ENCODE results near the gene ARSA.
"Not testable (repeated sequence)": the region's sequence is repeated elsewhere in the genome, so short reads cannot be mapped to it uniquely, and the experiment has no call there.

Gene ARSA

DNA sequence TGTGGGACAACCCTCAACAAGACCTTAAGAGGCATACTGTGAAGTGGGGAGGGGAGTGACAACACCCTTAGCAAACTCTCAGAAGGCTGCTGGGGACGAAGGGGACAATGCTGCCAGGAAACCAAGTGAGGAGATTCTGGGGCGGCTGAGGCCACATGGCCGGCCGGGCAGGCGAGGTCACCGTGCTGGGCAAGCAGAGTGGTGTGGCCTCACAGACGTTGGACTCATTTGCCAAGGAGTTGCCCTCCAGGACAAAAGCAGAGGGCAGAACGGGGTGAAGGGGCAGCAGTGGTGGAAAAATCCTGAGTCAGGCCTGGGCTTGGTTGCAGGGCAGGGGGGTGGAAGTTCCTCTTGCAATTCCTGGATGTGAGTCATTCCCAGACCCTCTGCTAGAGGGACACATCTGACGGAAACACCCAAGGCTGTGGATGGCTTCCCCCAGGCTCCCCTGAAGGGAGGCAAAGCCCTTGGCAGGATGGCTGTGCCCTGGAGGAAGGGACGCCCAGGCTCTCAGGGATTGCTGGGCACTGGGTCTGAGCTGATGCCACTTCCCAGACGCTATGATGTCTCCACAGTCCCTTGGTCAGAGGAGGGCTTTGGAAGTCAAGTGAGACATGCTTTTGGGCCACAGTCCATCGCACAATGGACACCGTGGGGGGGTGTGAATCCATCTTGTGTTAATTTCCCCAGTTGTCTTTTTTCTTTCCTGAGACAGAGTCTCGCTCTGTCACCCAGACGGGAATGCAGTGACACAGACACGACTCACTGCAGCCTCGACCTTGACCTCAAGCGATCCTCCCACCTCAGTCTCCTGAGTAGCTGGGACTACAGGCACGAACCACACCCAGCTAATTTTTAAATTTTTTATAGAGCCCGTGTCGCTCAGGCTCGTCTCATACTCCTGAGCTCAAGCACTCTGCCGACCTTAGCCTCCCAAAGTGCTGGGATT is 28.4 kb upstream of the ARSA start:
- H3K27me3 ChIP-seq (ENCODE audit: insufficient read depth, low read depth) = no peaks in the 10 kb centered on the region
- no peak overlapping the region for H2AFZ ChIP-seq (ENCODE audit: low read depth)
- TF ChIP-seq, protein P1, sequence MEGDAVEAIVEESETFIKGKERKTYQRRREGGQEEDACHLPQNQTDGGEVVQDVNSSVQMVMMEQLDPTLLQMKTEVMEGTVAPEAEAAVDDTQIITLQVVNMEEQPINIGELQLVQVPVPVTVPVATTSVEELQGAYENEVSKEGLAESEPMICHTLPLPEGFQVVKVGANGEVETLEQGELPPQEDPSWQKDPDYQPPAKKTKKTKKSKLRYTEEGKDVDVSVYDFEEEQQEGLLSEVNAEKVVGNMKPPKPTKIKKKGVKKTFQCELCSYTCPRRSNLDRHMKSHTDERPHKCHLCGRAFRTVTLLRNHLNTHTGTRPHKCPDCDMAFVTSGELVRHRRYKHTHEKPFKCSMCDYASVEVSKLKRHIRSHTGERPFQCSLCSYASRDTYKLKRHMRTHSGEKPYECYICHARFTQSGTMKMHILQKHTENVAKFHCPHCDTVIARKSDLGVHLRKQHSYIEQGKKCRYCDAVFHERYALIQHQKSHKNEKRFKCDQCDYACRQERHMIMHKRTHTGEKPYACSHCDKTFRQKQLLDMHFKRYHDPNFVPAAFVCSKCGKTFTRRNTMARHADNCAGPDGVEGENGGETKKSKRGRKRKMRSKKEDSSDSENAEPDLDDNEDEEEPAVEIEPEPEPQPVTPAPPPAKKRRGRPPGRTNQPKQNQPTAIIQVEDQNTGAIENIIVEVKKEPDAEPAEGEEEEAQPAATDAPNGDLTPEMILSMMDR (conservative IDR thresholded peaks at IDR 0.05; ENCODE audit: low read depth, low read length) = no peak
- no peaks in the 10 kb centered on the region for H3K36me3 ChIP-seq (ENCODE audit: insufficient read depth)
- no peaks in the 10 kb centered on the region for H3K79me2 ChIP-seq (ENCODE audit: insufficient read depth, low read depth)
- no peaks in the 10 kb centered on the region for H4K20me1 ChIP-seq (ENCODE audit: insufficient read depth)
- H3K4me1 ChIP-seq (ENCODE audit: low read depth, poor library complexity, severe bottlenecking) = no peaks in the 10 kb centered on the region
- no peak overlapping the region for H3K4me3 ChIP-seq (IDR thresholded peaks at IDR 0.05; ENCODE audit: insufficient read depth, low read depth, low read length)
- no peak overlapping the region for H3K4me2 ChIP-seq
- H3K9ac ChIP-seq = no peak overlapping the region
- no peak overlapping the region for H3K27ac ChIP-seq

DNA sequence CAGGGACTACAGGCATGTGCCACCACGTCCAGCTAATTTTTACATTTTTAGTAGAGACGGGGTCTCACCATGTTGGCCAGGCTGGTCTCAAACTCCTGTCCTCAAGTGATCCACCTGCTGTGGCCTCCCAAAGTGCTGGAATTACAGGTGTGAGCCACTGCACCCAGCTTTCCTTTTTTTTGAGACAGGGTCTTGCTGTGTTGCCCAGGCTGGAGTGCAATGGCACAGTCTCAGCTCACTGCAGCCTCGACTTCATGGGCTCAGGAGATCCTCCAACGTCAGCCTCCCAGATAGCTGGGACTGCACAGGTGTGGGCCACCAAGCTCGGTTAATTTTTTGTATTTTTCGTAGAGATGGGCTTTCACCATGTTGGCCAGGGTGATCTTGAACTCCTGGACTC is 26.7 kb upstream of the ARSA start:
- H3K36me3 ChIP-seq (ENCODE audit: insufficient read depth); H3K4me1 ChIP-seq (ENCODE audit: low read depth, poor library complexity, severe bottlenecking); H4K20me1 ChIP-seq (ENCODE audit: insufficient read depth): not testable (repeated sequence)

DNA sequence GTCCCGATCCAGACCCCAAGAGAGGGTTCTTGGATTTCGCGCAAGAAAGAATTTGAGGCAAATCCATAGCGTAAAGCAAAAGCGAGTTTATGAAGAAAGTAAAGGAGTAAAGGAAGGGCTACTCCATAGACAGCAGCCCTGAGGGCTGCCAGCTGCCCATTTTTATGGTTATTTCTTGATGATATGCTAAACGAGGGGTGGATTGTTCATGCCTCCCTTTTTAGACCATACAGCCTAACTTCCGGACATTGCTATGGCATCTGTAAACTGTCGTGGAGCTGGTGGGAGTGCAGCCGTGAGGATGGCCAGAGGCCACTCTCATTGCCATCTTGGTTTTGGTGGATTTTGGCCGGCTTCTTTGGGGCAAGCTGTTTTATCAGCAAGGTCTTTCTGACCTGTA is 25.3 kb upstream of the ARSA start:
- Histone ChIP-seq H2AFZ (ENCODE audit: low read depth) (no peak overlapping the region), H3K4me1 (ENCODE audit: low read depth, poor library complexity, severe bottlenecking) (no peaks in the 10 kb centered on the region), H3K27me3 (ENCODE audit: insufficient read depth, low read depth) (no peaks in the 10 kb centered on the region), H3K36me3 (ENCODE audit: insufficient read depth) (no peaks in the 10 kb centered on the region), H4K20me1 (ENCODE audit: insufficient read depth) (no peaks in the 10 kb centered on the region), H3K4me2 (no peak overlapping the region), H3K9ac (no peak overlapping the region), H3K79me2 (ENCODE audit: insufficient read depth, low read depth) (no peaks in the 10 kb centered on the region), H3K4me3 (IDR thresholded peaks at IDR 0.05; ENCODE audit: insufficient read depth, low read depth, low read length) (no peak overlapping the region), H3K27ac (no peak overlapping the region)
- TF ChIP-seq, protein P1 (conservative IDR thresholded peaks at IDR 0.05; ENCODE audit: low read depth, low read length) = no peak

More for the DNA sequence above, 26.7 kb upstream of the ARSA start:
- not testable (repeated sequence) for H3K4me2 ChIP-seq; H3K79me2 ChIP-seq (ENCODE audit: insufficient read depth, low read depth); H3K4me3 ChIP-seq (IDR thresholded peaks at IDR 0.05; ENCODE audit: insufficient read depth, low read depth, low read length); H2AFZ ChIP-seq (ENCODE audit: low read depth); H3K9ac ChIP-seq; H3K27ac ChIP-seq; H3K27me3 ChIP-seq (ENCODE audit: insufficient read depth, low read depth)

DNA sequence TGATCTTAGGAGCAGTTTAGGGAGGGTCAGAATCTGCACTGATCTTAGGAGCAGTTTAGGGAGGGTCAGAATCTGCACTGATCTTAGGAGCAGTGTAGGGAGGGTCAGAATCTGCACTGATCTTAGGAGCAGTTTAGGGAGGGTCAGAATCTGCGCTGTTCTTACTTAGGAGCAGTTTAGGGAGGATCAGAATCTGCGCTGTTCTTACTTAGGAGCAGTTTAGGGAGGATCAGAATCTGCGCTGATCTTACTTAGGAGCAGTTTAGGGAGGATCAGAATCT is 15.8 kb upstream of the ARSA start:
- not testable (repeated sequence) for H3K4me2 ChIP-seq; H3K4me3 ChIP-seq (IDR thresholded peaks at IDR 0.05; ENCODE audit: insufficient read depth, low read depth, low read length); H4K20me1 ChIP-seq (ENCODE audit: insufficient read depth); H3K9ac ChIP-seq; H3K79me2 ChIP-seq (ENCODE audit: insufficient read depth, low read depth); H3K36me3 ChIP-seq (ENCODE audit: insufficient read depth); H2AFZ ChIP-seq (ENCODE audit: low read depth); H3K4me1 ChIP-seq (ENCODE audit: low read depth, poor library complexity, severe bottlenecking); H3K27ac ChIP-seq
- peaks cover 16% of the 10 kb centered on the region; the same call in 1 of the 2 replicates for H3K27me3 ChIP-seq (ENCODE audit: insufficient read depth, low read depth)

DNA sequence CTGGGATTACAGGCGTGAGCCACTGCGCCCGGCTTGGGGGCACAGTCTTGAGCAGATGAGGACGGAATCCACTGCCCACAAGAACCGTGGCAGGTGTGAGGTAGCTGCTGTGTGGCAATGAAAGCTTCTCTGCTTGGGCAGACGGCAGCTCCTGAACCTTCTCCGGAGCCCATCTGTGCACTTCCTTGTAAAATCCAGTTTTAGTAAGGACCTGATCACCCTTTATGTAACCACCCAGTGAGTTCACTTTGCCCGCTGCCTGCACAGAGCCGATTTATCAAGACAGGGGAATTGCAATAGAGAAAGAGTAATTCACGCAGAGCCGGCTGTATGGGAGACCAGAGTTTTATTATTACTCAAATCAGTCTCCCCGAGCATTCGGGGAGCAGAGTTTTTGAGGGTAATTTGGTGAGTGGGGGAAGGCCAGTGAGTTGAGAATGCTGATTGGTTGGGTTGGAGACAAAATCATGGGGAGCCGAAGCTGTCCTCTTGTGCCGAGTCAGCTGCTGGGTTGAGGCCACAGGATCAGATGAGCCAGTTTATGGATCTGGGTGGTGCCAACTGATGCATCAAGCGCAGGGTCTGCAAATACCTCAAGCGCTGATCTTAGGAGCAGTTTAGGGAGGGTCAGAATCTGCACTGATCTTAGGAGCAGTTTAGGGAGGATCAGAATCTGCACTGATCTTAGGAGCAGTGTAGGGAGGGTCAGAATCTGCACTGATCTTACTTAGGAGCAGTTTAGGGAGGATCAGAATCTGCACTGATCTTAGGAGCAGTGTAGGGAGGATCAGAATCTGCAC is 15.3 kb upstream of the ARSA start:
- H3K36me3 ChIP-seq (ENCODE audit: insufficient read depth); H3K79me2 ChIP-seq (ENCODE audit: insufficient read depth, low read depth); H3K4me1 ChIP-seq (ENCODE audit: low read depth, poor library complexity, severe bottlenecking); H4K20me1 ChIP-seq (ENCODE audit: insufficient read depth); H2AFZ ChIP-seq (ENCODE audit: low read depth); H3K4me3 ChIP-seq (IDR thresholded peaks at IDR 0.05; ENCODE audit: insufficient read depth, low read depth, low read length); H3K27ac ChIP-seq; H3K4me2 ChIP-seq; H3K9ac ChIP-seq: not testable (repeated sequence)
- H3K27me3 ChIP-seq (ENCODE audit: insufficient read depth, low read depth) = peaks cover 16% of the 10 kb centered on the region; the same call in 1 of the 2 replicates

Measured in KMS-11 (cell line).